GM23248 (cell line): ENCODE data around the gene CETP. TPM values are rescaled to one million over a fixed set of nuclear protein-coding genes. Genes with fewer than 3 reads are reported as not detected.
"Not testable (repeated sequence)": the region's sequence is repeated elsewhere in the genome, so short reads cannot be mapped to it uniquely, and the experiment has no call there.

ENCODE experiments used
- DNase-seq: peaks from one replicate; pipeline ENCODE4 v3.0.0-alpha.2; 2015
- H2AFZ ChIP-seq: fragments of 200-600 bp; sonication (generic); 2 replicates; pipeline ENCODE4 v1.6.1; 2016; ENCODE audit warnings: antibody characterized with exemption
- H3F3A ChIP-seq: fragments of 200-600 bp; sonication (generic); 2 replicates; pipeline ENCODE4 v1.6.1; 2016; ENCODE audit warnings: mild to moderate bottlenecking, antibody characterized with exemption, mixed run types; ENCODE audit not compliant: insufficient read depth
- H3K27ac ChIP-seq: fragments of 200-600 bp; sonication (generic); 2 replicates; pipeline ENCODE4 v1.5.1; 2016; ENCODE audit warnings: mild to moderate bottlenecking
- H3K27me3 ChIP-seq: fragments of 200-600 bp; sonication (generic); replicated peaks from 2 replicates; pipeline ENCODE4 v1.6.1; 2016; ENCODE audit warnings: mild to moderate bottlenecking; ENCODE audit not compliant: insufficient read depth
- H3K36me3 ChIP-seq: fragments of 200-600 bp; sonication (generic); 2 replicates; pipeline ENCODE4 v1.6.1; 2016; ENCODE audit warnings: low read depth, mild to moderate bottlenecking
- H3K4me1 ChIP-seq: fragments of 200-600 bp; sonication (generic); 2 replicates; pipeline ENCODE4 v1.6.1; 2016; ENCODE audit warnings: mild to moderate bottlenecking; ENCODE audit not compliant: insufficient read depth
- H3K4me2 ChIP-seq: fragments of 200-600 bp; sonication (generic); one replicate; pipeline ENCODE4 v1.6.1; 2016; ENCODE audit warnings: mild to moderate bottlenecking; ENCODE audit not compliant: unreplicated experiment
- H3K4me3 ChIP-seq: fragments of 200-600 bp; sonication (generic); 2 replicates; pipeline ENCODE4 v1.5.1; 2016; ENCODE audit warnings: mild to moderate bottlenecking
- H3K79me2 ChIP-seq: fragments of 200-600 bp; sonication (generic); 2 replicates; pipeline ENCODE4 v1.6.1; 2016; ENCODE audit warnings: mild to moderate bottlenecking; ENCODE audit not compliant: insufficient read depth
- H3K9ac ChIP-seq: fragments of 200-600 bp; sonication (generic); 2 replicates; pipeline ENCODE4 v1.6.1; 2016; ENCODE audit warnings: mild to moderate bottlenecking
- H3K9me2 ChIP-seq: fragments of 200-600 bp; sonication (generic); 2 replicates; pipeline ENCODE4 v1.6.1; 2016; ENCODE audit warnings: mixed run types, mild to moderate bottlenecking, moderate library complexity; ENCODE audit not compliant: insufficient read depth
- H3K9me3 ChIP-seq: fragments of 200-600 bp; sonication (generic); one replicate; pipeline ENCODE4 v1.6.1; 2017; ENCODE audit warnings: low read depth
- H4K20me1 ChIP-seq: fragments of 200-600 bp; sonication (generic); 2 replicates; pipeline ENCODE4 v1.6.0; 2016; ENCODE audit not compliant: insufficient read depth
- EZH2 ChIP-seq: fragments of 200-600 bp; sonication (generic); IDR thresholded peaks from 2 replicates; pipeline ENCODE4 v1.6.1; 2018; ENCODE audit warnings: antibody characterized with exemption, mild to moderate bottlenecking; ENCODE audit not compliant: insufficient read depth, poor library complexity, severe bottlenecking
- EZH2phosphoT487 ChIP-seq: fragments of 200-600 bp; sonication (generic); IDR thresholded peaks from 2 replicates; pipeline ENCODE4 v1.6.1; 2018; ENCODE audit warnings: antibody characterized with exemption, moderate library complexity, mild to moderate bottlenecking, low read depth; ENCODE audit not compliant: insufficient read depth
- WGBS, 2 experiments: methylation state at CpG; one replicate each; pipeline ENCODE4 v1.1.6; 2015 to 2017; ENCODE audit warnings: low lambda C conversion rate in 2 of 2, low coverage in 1 of 2; ENCODE audit errors: missing lambda C conversion rate in 2 of 2; 5-methylcytosine and 5-hydroxymethylcytosine counted together
- in situ Hi-C: fragments of 300-500 bp; cut with MboI; formaldehyde crosslinking; loops from 2 replicates; pipeline ENCODE4 v1.15.0; 2020
- polyA plus RNA-seq: library from polyadenylated mRNA; unstranded; fragments of >200 nt; fragmentation: Nextera tagmentation; extraction: Ambion mirVana; gene quantifications from 2 replicates; pipeline ENCODE4 v1.2.1, GENCODE V29; 2016
- total RNA-seq: library from RNA; depleted of rRNA; stranded (reverse); fragments of >200 nt; shearing (Covaris generic); gene quantifications from 2 replicates; pipeline ENCODE4 v1.2.3, GENCODE V29; 2014

Gene CETP
- total and polyA plus RNA-seq, 2 experiments from 2014 or later: not detected

GRCh38 chr16:56933828-56934598 is 27.7 kb upstream of the CETP start:
- in situ Hi-C loops: no loop called here

GRCh38 chr16:56934599-56935145 is 27.1 kb upstream of the CETP start:
- peaks cover 35% of the 10 kb centered on the region for H3K4me1 ChIP-seq
- H3K27me3 ChIP-seq, DNase-seq, H2AFZ ChIP-seq, H3K9me3 ChIP-seq, H3K9me2 ChIP-seq, in situ Hi-C loops: not testable (repeated sequence)
- 23% methylated on average over 8 of the region's 8 CpGs for WGBS, 2 experiments
- H3K79me2 ChIP-seq: peaks cover 76% of the 10 kb centered on the region
- peak overlapping the region; percentile 98 for H3K4me3 ChIP-seq
- H3K36me3 ChIP-seq: peaks cover 56% of the 10 kb centered on the region
- H4K20me1 ChIP-seq: peaks cover 36% of the 10 kb centered on the region
- peak overlapping the region; percentile 95; the same call in 1 of the 2 replicates for H3K27ac ChIP-seq
- H3K4me2 ChIP-seq: peak overlapping the region; percentile 96
- peaks cover 62% of the 10 kb centered on the region for H3F3A ChIP-seq
- peak overlapping the region; percentile 100 for H3K9ac ChIP-seq

More at GRCh38 chr16:56933828-56934598, 27.7 kb upstream of the CETP start:
- DNase-seq: no peak
- H3F3A ChIP-seq: peaks cover 56% of the 10 kb centered on the region
- no peaks in the 10 kb centered on the region for H3K27me3 ChIP-seq
- H3K36me3 ChIP-seq: peaks cover 49% of the 10 kb centered on the region
- no peaks in the 10 kb centered on the region for H3K9me2 ChIP-seq
- H3K4me2 ChIP-seq: peak overlapping the region; percentile 96
- H3K27ac ChIP-seq: peak overlapping the region; percentile 95
- no peaks in the 10 kb centered on the region for H3K9me3 ChIP-seq
- no peak for TF ChIP-seq EZH2phosphoT487
- TF ChIP-seq EZH2: no peak
- peaks cover 35% of the 10 kb centered on the region for H3K4me1 ChIP-seq
- H4K20me1 ChIP-seq: peaks cover 36% of the 10 kb centered on the region
- peak overlapping the region; percentile 100 for H3K9ac ChIP-seq
- H3K4me3 ChIP-seq: peak overlapping the region; percentile 98
- WGBS, 2 experiments: 3 to 7% methylated on average over 8 of the region's 8 CpGs
- peaks cover 70% of the 10 kb centered on the region for H3K79me2 ChIP-seq
- H2AFZ ChIP-seq: no peak overlapping the region

GRCh38 chr16:56935201-56935600 is 26.5 kb upstream of the CETP start:
- H3K27me3 ChIP-seq: no peaks in the 10 kb centered on the region
- H3K9ac ChIP-seq: peak overlapping the region; percentile 100
- peaks cover 35% of the 10 kb centered on the region for H3K4me1 ChIP-seq
- no peak for DNase-seq
- no peak for TF ChIP-seq EZH2
- no peak for TF ChIP-seq EZH2phosphoT487
- H3K9me2 ChIP-seq: no peaks in the 10 kb centered on the region
- peaks cover 36% of the 10 kb centered on the region for H4K20me1 ChIP-seq
- 7 to 9% methylated on average over 5 of the region's 5 CpGs for WGBS, 2 experiments
- H3K36me3 ChIP-seq: peaks cover 61% of the 10 kb centered on the region
- no peak overlapping the region for H2AFZ ChIP-seq
- no peaks in the 10 kb centered on the region for H3K9me3 ChIP-seq
- H3F3A ChIP-seq: peaks cover 67% of the 10 kb centered on the region
- H3K27ac ChIP-seq: peak overlapping the region; percentile 9; the same call in 1 of the 2 replicates
- peaks cover 81% of the 10 kb centered on the region for H3K79me2 ChIP-seq
- H3K4me3 ChIP-seq: peak overlapping the region; percentile 98
- H3K4me2 ChIP-seq: peak overlapping the region; percentile 96
- in situ Hi-C loops: no loop called here

- peak overlapping the region; percentile 41 for H3K27ac ChIP-seq
- in situ Hi-C loops: no loop called here
- H3F3A ChIP-seq: peaks cover 80% of the 10 kb centered on the region
- no peaks in the 10 kb centered on the region for H3K27me3 ChIP-seq
- peaks cover 36% of the 10 kb centered on the region for H4K20me1 ChIP-seq
- peak overlapping the region; percentile 98 for H3K4me3 ChIP-seq
- H3K4me1 ChIP-seq: peaks cover 31% of the 10 kb centered on the region
- WGBS, 2 experiments: 79 to 80% methylated on average over 5 of the region's 5 CpGs
- H3K79me2 ChIP-seq: peaks cover 94% of the 10 kb centered on the region
- no peak overlapping the region for H2AFZ ChIP-seq
- H3K9me3 ChIP-seq: no peaks in the 10 kb centered on the region
- peak overlapping the region; percentile 100 for H3K9ac ChIP-seq
- peak; percentile 50 for DNase-seq
- H3K4me2 ChIP-seq: peak overlapping the region; percentile 96
- H3K36me3 ChIP-seq: peaks cover 74% of the 10 kb centered on the region
- no peaks in the 10 kb centered on the region for H3K9me2 ChIP-seq
- no peak for TF ChIP-seq EZH2phosphoT487
- TF ChIP-seq EZH2: no peak
Measured at GRCh38 chr16:56936491-56936890, 25.3 kb upstream of the CETP start.
